ENCODE results near the gene MAL.

- TF ChIP-seq CTCF (IDR thresholded peaks at IDR 0.05; ENCODE audit: low read length) (no peak), EZH2 (IDR thresholded peaks at IDR 0.05; ENCODE audit: borderline replicate concordance, low read length) (no peak)
Measured at GRCh38 chr2:94993176-94994062, 32.1 kb upstream of the MAL start.

All from OCI-LY1 (cell line).